Measurements from ENCODE around the gene NCAPD3.

NCAPD3 gene

GRCh38 chr11:134157451-134157850 lies 66.3 kb downstream of the NCAPD3 start:
- DNase-seq = no peak

- DNase-seq = no peak
These were observed 67.6 kb downstream of the NCAPD3 start for GRCh38 chr11:134155946-134156865.

GRCh38 chr11:134155456-134155855 lies 68.3 kb downstream of the NCAPD3 start:
- DNase-seq = no peak

DNA sequence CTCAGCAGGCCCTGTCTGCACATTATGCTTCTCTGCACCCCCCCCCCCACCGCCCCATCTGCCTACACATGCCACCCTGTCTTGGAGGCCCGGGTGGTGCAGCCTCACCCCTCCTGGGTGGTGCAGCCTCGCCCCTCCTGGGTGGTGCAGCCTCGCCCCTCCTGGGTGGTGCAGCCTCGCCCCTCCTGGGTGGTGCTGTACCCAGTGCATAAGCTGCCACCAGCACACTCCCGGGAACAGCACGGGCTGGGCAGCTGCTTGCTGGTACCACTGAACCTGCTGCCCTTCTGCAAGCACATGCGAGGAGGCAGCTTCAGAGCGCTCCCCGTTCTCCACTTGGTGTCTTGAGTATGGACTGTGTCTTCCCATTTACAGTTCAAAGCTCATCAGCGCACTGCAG lies 69.3 kb downstream of the NCAPD3 start:
- DNase-seq = no peak

- no peak for DNase-seq
These were observed 70.4 kb downstream of the NCAPD3 start for GRCh38 chr11:134153147-134153905.

DNA sequence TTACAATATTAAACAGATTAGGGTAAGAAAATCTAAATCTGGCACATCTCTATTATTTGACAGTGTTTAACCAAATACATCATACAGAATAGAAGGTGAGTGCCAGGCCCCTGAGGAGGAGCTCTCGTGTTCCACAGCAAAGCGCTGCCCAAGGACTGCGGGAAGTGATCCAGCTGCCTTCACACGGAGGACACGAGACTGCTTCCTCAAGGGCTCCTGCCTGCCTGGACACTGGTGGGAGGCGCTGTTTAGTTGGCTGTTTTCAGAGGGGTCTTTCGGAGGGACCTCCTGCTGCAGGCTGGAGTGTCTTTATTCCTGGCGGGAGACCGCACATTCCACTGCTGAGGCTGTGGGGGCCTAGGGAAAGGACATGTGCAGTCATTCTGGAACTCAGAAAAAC lies 71.1 kb downstream of the NCAPD3 start:
- DNase-seq = no peak

- DNase-seq = no peak
These were observed 72.6 kb downstream of the NCAPD3 start for GRCh38 chr11:134151083-134151747.

- no peak for DNase-seq
These were observed 73.4 kb downstream of the NCAPD3 start for GRCh38 chr11:134150195-134150903.

DNA sequence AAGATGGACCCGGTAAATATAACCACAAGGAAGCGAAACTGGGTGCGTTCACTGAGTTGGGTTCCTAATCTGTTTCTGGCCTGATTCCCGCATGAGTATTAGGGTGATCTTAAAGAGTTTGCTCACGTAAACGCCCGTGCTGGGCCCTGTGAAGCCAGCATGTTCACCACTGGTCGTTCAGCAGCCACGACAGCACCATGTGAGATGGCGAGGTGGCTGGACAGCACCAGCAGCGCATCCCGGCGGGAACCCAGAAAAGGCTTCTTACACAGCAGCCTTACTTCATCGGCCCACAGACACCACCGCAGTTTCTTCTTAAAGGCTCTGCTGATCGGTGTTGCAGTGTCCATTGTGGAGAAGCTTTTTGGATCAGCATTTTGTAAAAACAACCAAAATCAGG lies 74.4 kb downstream of the NCAPD3 start:
- DNase-seq = no peak

DNA sequence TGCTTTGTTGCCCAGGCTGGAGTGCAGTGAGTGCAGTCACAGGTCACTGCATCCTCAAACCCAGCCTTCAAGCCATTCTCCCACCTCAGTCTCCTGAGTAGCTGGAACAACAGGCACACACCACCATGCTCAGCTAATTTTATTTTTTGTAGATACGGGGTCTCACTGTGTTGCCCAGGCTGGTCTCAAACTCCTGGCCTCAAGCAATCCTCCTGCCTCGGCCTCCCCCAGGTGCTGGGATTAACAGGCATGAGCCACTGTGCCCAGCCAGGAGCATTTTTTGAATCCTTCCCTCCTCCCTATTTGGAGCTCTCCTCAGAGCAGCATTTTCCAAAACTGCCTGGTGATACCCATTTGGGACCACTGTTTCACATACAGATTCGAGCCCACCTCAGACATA lies 77.2 kb downstream of the NCAPD3 start:
- DNase-seq = no peak

DNA sequence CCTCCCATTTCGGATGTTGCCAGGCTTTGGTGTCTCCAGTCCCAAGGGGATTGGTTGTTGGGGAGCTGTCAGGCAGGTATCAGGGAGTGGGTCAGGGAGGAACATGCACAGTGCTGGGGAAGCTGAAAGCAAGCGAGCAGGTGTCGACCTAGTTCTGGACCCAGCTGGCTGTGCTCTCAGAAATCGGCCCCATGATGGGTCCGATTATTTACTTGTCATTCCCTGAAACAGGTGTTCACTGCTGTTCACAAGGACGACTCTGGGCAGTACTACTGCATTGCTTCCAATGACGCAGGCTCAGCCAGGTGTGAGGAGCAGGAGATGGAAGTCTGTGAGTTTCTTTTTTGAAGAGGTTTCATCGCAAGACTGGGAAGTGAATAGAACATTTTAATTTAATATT lies 78.1 kb downstream of the NCAPD3 start:
- no peak for DNase-seq

DNA sequence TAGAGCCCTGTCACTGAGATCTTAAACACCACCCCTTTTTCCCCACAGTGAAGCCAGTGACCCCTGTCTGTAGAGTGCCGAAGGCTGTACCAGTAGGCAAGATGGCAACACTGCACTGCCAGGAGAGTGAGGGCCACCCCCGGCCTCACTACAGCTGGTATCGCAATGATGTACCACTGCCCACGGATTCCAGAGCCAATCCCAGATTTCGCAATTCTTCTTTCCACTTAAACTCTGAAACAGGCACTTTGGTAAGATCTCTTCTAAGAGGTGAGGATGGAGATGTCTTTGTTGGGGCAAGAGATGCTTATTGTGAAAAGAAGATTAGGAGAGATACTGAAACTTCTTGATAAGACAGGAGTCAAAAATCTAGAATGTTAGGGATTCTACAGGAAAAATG lies 79.0 kb downstream of the NCAPD3 start:
- DNase-seq = no peak

DNA sequence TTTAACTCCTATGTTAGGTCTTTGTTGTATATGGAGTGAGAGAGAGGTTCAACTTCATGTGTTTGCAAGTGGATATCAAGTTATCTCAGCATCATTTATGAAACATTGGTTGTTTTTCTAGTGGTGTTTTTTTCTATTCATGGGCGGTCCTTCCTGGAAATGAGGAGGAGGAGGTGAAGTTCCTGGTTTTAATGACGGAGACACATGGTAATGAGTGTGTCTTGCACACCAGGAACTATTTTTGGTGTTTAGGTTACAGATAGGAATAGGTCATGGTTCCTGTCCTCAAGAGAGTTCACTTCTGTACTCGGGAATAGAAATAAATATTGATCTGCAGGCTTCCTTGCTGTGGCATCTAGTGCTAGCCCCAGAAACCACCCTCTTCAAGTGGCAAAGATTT lies 80.0 kb downstream of the NCAPD3 start:
- no peak for DNase-seq

DNA sequence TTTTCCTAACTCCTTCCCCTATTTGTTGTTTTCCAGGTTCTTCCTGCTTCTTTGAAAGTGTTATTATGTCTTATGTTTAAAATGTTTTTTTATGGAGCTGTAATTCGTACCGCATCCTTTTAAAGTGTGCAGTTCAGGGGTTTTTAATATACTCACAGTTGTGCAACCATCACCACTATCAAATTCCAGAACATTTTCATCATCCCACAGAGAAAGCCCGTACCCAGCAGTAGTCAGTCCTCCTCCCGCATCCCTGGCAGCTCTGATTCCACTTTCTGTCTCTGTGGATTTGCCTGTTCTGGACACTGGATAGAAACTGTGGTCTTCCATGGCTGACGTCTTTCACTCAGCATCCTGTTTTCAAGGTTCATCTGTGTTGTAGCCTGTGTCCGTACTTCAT lies 81.2 kb downstream of the NCAPD3 start:
- DNase-seq = no peak

DNA sequence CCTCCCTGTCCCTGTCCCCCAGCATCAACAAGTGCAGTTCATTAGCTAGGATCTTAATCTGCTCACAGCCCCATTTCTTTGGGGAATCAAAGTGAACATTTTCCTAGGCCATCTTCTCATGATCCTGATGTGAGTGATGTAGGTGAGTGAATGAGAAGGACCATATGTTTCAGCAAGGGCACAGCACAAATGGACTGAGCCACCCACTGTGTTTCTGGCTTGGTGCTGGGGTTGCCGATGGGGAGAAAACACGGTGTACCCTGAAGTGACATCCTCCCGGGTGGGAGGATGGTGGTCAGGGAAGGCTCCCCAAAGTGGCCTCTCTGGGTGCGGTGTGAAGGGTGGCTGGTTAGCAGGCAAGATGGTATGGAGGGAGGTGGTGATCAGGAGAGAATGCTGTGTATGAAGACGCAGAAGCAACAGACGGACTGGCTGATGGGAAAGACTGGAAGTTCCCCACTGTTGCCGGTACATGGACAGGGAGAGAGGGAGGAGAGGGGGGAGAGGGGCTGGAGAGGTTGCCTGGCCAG lies 82.7 kb downstream of the NCAPD3 start:
- DNase-seq = peak in 1 of 2 experiments; percentile 43

GRCh38 chr11:134139873-134140331 lies 83.9 kb downstream of the NCAPD3 start:
- peak; percentile 92 to 97 for DNase-seq

DNA sequence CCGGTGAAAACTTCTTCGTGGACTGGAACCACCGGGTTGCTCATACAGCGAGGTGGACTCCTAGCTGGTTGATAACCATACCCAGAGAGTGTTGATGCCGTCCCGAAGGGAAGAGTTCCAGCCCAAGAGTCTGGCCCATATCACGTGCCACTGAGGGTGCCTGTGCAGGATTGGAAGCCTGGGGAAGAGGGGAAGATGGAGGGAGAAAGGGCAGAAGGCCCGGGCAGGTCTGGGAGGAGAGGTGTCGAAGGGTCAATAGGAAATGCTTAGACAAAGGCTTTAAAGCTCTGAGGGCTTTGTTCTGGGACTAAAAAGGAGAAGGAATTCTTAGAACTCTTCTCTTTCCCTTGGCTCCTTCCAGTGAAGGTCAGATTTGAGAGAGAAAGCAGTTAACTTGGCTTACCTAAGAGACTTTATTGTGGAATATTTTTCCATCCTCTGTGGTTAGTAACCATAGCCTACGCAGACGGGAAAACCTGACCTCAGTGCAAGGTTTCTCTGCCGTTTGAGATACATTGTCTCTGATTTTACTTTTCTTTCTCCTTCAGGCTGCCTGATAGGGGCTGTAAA lies 84.4 kb downstream of the NCAPD3 start:
- no peak for DNase-seq

DNA sequence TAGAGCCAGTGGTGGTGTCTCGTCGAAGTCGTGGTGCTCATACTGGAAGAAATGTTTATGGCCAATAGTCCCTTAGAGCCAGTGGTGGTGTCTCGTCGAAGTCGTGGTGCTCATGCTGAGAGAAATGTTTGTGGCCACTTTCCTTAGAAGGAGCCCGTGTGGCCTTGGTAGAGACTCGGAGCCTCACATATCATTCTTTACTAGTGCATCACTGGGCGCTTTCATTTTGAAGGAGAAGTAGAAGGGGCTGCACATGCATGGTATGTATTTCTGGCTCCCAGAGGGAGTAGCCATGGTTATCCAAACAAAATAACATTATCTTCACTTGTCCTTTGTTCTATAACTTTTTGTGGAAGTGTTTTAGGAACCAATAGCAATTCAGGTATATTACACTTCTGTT lies 85.4 kb downstream of the NCAPD3 start:
- DNase-seq = no peak

- DNase-seq = no peak
These were observed 89.6 kb downstream of the NCAPD3 start for GRCh38 chr11:134134167-134134566.

DNA sequence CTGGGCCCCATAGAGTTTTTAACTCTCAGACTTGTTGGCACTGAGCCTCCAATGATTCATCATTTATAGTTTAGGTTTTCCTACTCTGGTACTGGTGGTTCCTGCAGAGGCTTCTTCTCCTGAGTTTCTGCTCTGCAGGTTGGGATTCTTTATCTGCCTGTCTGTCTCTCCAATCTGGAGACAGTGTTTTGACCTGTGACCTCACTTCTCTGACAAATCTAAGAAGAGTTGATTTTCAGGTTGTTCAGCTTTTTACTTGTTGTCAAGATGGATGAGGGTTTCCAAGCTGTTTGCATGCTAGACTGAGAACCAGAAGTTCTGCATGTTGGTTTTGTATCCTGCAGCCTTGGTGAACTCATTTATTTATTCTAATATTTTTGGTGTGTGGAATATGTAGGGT lies 91.0 kb downstream of the NCAPD3 start:
- no peak for DNase-seq

DNA sequence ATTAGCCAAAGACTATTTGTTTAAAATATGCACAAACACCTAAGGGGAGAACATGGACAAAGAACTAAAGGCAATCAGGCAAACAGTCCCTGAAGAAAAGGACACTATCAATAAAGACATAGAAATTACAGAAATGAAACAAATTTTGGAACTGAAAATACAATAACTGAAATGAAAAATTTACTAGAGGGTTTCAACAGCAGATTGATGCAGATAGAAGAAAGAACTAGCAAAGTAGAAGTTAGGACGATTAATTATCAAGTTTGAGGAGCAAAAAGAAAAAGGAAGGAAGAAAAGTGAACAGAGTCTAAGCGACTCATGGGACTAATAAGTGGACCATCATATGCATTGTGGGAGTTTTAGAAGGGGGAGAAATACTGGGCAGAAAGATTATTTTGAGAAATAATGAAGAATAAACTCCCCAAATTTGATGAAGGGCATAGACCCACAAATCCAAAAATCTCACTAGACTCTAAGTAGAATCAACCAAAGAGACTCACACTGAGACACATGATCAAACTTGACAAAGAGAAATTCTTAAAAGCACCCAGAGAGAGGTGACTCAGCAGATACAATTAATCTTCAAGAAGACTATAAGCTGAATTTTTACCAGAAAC lies 92.0 kb downstream of the NCAPD3 start:
- DNase-seq = no peak
